Stomach smooth muscle (tissue), 2 donors: ENCODE measurements around the gene IL31RA.

Experiments
- H3K27ac ChIP-seq: one replicate; pipeline ENCODE4 v1.7.0; 2013; ENCODE audit warnings: mild to moderate bottlenecking, low read length, inconsistent platforms
- H3K27me3 ChIP-seq, 2 donors: one replicate each; pipeline ENCODE4 v1.7.0; 2013; ENCODE audit warnings: low read length in 2 of 2; ENCODE audit not compliant: insufficient read depth in 2 of 2, control insufficient read depth in 1 of 2
- H3K36me3 ChIP-seq, 2 donors: one replicate each; pipeline ENCODE4 v1.7.0; 2013; ENCODE audit warnings: low read length in 2 of 2; ENCODE audit not compliant: control insufficient read depth in 2 of 2, insufficient read depth in 2 of 2
- H3K4me1 ChIP-seq: one replicate; pipeline ENCODE4 v1.7.0; 2013; ENCODE audit warnings: low read length; ENCODE audit not compliant: control insufficient read depth, insufficient read depth
- H3K4me3 ChIP-seq, 2 donors: one replicate each; pipeline ENCODE4 v1.7.0; 2013; ENCODE audit warnings: low read length in 2 of 2
- H3K9ac ChIP-seq, 2 donors: one replicate each; pipeline ENCODE4 v1.7.0; 2013; ENCODE audit warnings: low read length in 2 of 2, mild to moderate bottlenecking in 1 of 2
- H3K9me3 ChIP-seq, 2 donors: one replicate each; pipeline ENCODE4 v1.7.0; 2013; ENCODE audit warnings: low read length in 2 of 2; ENCODE audit not compliant: control insufficient read depth in 2 of 2
- donor health status: healthy.
- donor health status: Pancreatic carcinoma.

The IL31RA gene

GRCh38 chr5:55924744-55925143 lies 73.6 kb downstream of the IL31RA start:
- no peaks in the 10 kb centered on the region for H3K9me3 ChIP-seq
- H3K27ac ChIP-seq = no peak overlapping the region
- peaks cover 3% of the 10 kb centered on the region for H3K4me1 ChIP-seq
- no peaks in the 10 kb centered on the region for H3K36me3 ChIP-seq
- no peak overlapping the region for H3K4me3 ChIP-seq
- H3K9ac ChIP-seq = no peak overlapping the region
- H3K27me3 ChIP-seq = no peaks in the 10 kb centered on the region

GRCh38 chr5:55925181-55925580 lies 74.0 kb downstream of the IL31RA start:
- H3K9me3 ChIP-seq = no peaks in the 10 kb centered on the region
- H3K27me3 ChIP-seq = no peaks in the 10 kb centered on the region
- H3K4me1 ChIP-seq = peaks cover 3% of the 10 kb centered on the region

GRCh38 chr5:55925712-55926111 lies 74.6 kb downstream of the IL31RA start:
- Histone ChIP-seq H3K4me1 (peaks cover 3% of the 10 kb centered on the region), H3K36me3 (no peaks in the 10 kb centered on the region), H3K9ac (no peak overlapping the region)

More at GRCh38 chr5:55925181-55925580, 74.0 kb downstream of the IL31RA start:
- no peak overlapping the region for H3K4me3 ChIP-seq
- H3K36me3 ChIP-seq = no peaks in the 10 kb centered on the region
- no peak overlapping the region for H3K9ac ChIP-seq
- no peak overlapping the region for H3K27ac ChIP-seq

GRCh38 chr5:55926476-55926875 lies 75.3 kb downstream of the IL31RA start:
- Histone ChIP-seq H3K9me3 (no peaks in the 10 kb centered on the region), H3K4me3 (no peak overlapping the region), H3K27ac (no peak overlapping the region), H3K4me1 (peaks cover 3% of the 10 kb centered on the region), H3K36me3 (no peaks in the 10 kb centered on the region), H3K27me3 (no peaks in the 10 kb centered on the region), H3K9ac (no peak overlapping the region)

More at GRCh38 chr5:55925712-55926111, 74.6 kb downstream of the IL31RA start:
- no peaks in the 10 kb centered on the region for H3K27me3 ChIP-seq
- no peak overlapping the region for H3K4me3 ChIP-seq
- no peaks in the 10 kb centered on the region for H3K9me3 ChIP-seq
- no peak overlapping the region for H3K27ac ChIP-seq

- Histone ChIP-seq H3K9ac (no peak overlapping the region), H3K4me1 (peaks cover 3% of the 10 kb centered on the region), H3K9me3 (no peaks in the 10 kb centered on the region), H3K4me3 (no peak overlapping the region), H3K27ac (no peak overlapping the region), H3K36me3 (no peaks in the 10 kb centered on the region), H3K27me3 (no peaks in the 10 kb centered on the region)
Observed at GRCh38 chr5:55927861-55928655, 76.9 kb downstream of the IL31RA start.

GRCh38 chr5:55929020-55929799 lies 78.1 kb downstream of the IL31RA start:
- Histone ChIP-seq H3K27me3 (no peaks in the 10 kb centered on the region), H3K4me1 (no peaks in the 10 kb centered on the region), H3K27ac (no peak overlapping the region), H3K4me3 (no peak overlapping the region), H3K36me3 (no peaks in the 10 kb centered on the region), H3K9me3 (no peaks in the 10 kb centered on the region), H3K9ac (no peak overlapping the region)

- H3K4me3 ChIP-seq = no peak overlapping the region
- H3K9ac ChIP-seq = no peak overlapping the region
- no peaks in the 10 kb centered on the region for H3K9me3 ChIP-seq
- H3K27ac ChIP-seq = no peak overlapping the region
- H3K36me3 ChIP-seq = no peaks in the 10 kb centered on the region
- no peaks in the 10 kb centered on the region for H3K27me3 ChIP-seq
- no peaks in the 10 kb centered on the region for H3K4me1 ChIP-seq
Observed at GRCh38 chr5:55932700-55933099, 81.5 kb downstream of the IL31RA start.

GRCh38 chr5:55933377-55934114 lies 82.4 kb downstream of the IL31RA start:
- H3K4me3 ChIP-seq = no peak overlapping the region
- no peaks in the 10 kb centered on the region for H3K9me3 ChIP-seq
- no peaks in the 10 kb centered on the region for H3K4me1 ChIP-seq
- H3K27ac ChIP-seq = no peak overlapping the region
- peaks cover 2 to 4% of the 10 kb centered on the region in 2 donors for H3K36me3 ChIP-seq
- H3K27me3 ChIP-seq = no peaks in the 10 kb centered on the region
- H3K9ac ChIP-seq = no peak overlapping the region

GRCh38 chr5:55934115-55934613 lies 83.0 kb downstream of the IL31RA start:
- Histone ChIP-seq H3K4me3 (no peak overlapping the region), H3K9me3 (no peaks in the 10 kb centered on the region), H3K36me3 (peaks cover 2 to 10% of the 10 kb centered on the region in 2 donors), H3K27me3 (no peaks in the 10 kb centered on the region), H3K9ac (no peak overlapping the region), H3K4me1 (no peaks in the 10 kb centered on the region), H3K27ac (no peak overlapping the region)

- H3K27ac ChIP-seq = no peak overlapping the region
Observed at GRCh38 chr5:55934720-55935119, 83.6 kb downstream of the IL31RA start.

More at GRCh38 chr5:55934720-55935119, 83.6 kb downstream of the IL31RA start:
- H3K27me3 ChIP-seq = no peaks in the 10 kb centered on the region
- H3K36me3 ChIP-seq = peaks cover 4 to 12% of the 10 kb centered on the region in 2 donors
- H3K9me3 ChIP-seq = no peaks in the 10 kb centered on the region
- H3K4me3 ChIP-seq = no peak overlapping the region
- H3K4me1 ChIP-seq = no peaks in the 10 kb centered on the region
- no peak overlapping the region for H3K9ac ChIP-seq
